HCT116 (cell line): ENCODE measurements around the gene AGAP1. TPM values are rescaled to one million over a fixed set of nuclear protein-coding genes. Genes with fewer than 3 reads are reported as not detected.

ENCODE experiments used
- ATAC-seq: fragments of 200-7000 bp; cut with Tn5 transposase; 2 replicates; pipeline ENCODE4 v1.9.1; 2020; ENCODE audit warnings: mild to moderate bottlenecking, moderate library complexity
- BruUV-seq: library from RNA; stranded (reverse); fragments of 400-500 nt; replicated peaks from 2 replicates; lab custom pipeline; 2021; lab: Mats Ljungman, UMichigan
- CTCF ChIA-PET: fragments of 300-600 bp; sonication (Branson Sonifier 250); formaldehyde crosslinking; loops from one replicate; lab custom pipeline; 2021; ENCODE audit warnings: antibody characterized with exemption; lab: Charles Lee
- POLR2A ChIA-PET: fragments of 300-600, 350-600 bp; sonication (Branson Sonifier 250); formaldehyde crosslinking; loops from one replicate; lab custom pipeline; 2021; ENCODE audit warnings: antibody characterized with exemption; lab: Charles Lee
- RAD21 ChIA-PET, 2 experiments: fragments of 300-600 bp; sonication (Branson Sonifier 250); formaldehyde crosslinking; loops; one replicate each; lab custom pipeline; 2023; ENCODE audit warnings: low total read pairs in 2 of 2; ENCODE audit not compliant: uncharacterized antibody in 2 of 2, unreplicated experiment in 2 of 2, low non-redundant PET in 1 of 2; lab: Charles Lee
- DNase-seq: peaks from one replicate; pipeline ENCODE4 v3.0.0-alpha.2; 2010; ENCODE audit warnings: low read depth, low spot score
- H2AFZ ChIP-seq: fragments of 200-600 bp; shearing (Covaris generic), sonication (generic); 2 replicates; pipeline ENCODE4 v1.6.1; 2017; ENCODE audit warnings: low read depth, mixed run types, mixed read lengths, antibody characterized with exemption, low read length; ENCODE audit not compliant: poor library complexity, severe bottlenecking
- H3K27ac ChIP-seq: 2 replicates; pipeline ENCODE4 v1.5.1; 2012; ENCODE audit warnings: low read depth, low read length
- H3K27me3 ChIP-seq: fragments of 200-600 bp; sonication (generic); 2 replicates; pipeline ENCODE4 v1.6.1; 2016; ENCODE audit warnings: mixed run types, low read length, mixed read lengths; ENCODE audit not compliant: insufficient read depth
- H3K36me3 ChIP-seq, 2 experiments: fragments of 200-500 bp in 1 of 2; fragments of 200-600 bp in 1 of 2; sonication (Bioruptor generic) in 1 of 2; sonication (generic) in 1 of 2; 2 replicates each; pipeline versions ENCODE4 v1.5.1 to v1.6.1; 2014 to 2016; ENCODE audit warnings: low read length in 2 of 2, inconsistent platforms in 1 of 2, mixed read lengths in 1 of 2, mixed run types in 1 of 2; ENCODE audit not compliant: insufficient read depth in 2 of 2, control insufficient read depth in 1 of 2
- H3K4me1 ChIP-seq, 2 experiments: fragments of 200-600 bp in 1 of 2; sonication (generic) in 1 of 2; 2 replicates each; pipeline versions ENCODE4 v1.5.1 to v1.6.1; 2012 to 2017; ENCODE audit warnings: low read length in 2 of 2, inconsistent platforms in 1 of 2, mild to moderate bottlenecking in 1 of 2, mixed read lengths in 1 of 2, mixed run types in 1 of 2, moderate library complexity in 1 of 2; ENCODE audit not compliant: insufficient read depth in 2 of 2, control insufficient read depth in 1 of 2
- H3K4me2 ChIP-seq: fragments of 200-600 bp; sonication (generic); 2 replicates; pipeline ENCODE4 v1.6.1; 2017; ENCODE audit warnings: mixed run types, low read length, mixed read lengths
- H3K4me3 ChIP-seq, 2 experiments: fragments of 200-600 bp in 1 of 2; sonication (generic) in 1 of 2; replicated peaks in 1 of 2; 2 replicates each; pipeline ENCODE4 v1.5.1; 2011 to 2016; ENCODE audit warnings: low read length in 2 of 2, control low read depth in 1 of 2, low read depth in 1 of 2, mild to moderate bottlenecking in 1 of 2, mixed read lengths in 1 of 2, mixed run types in 1 of 2
- H3K79me2 ChIP-seq: fragments of 200-600 bp; sonication (generic); 2 replicates; pipeline ENCODE4 v1.6.1; 2017; ENCODE audit warnings: mild to moderate bottlenecking, mixed run types, low read length, moderate library complexity, mixed read lengths; ENCODE audit not compliant: insufficient read depth
- H3K9ac ChIP-seq: fragments of 200-600 bp; sonication (generic); 2 replicates; pipeline ENCODE4 v1.6.1; 2016; ENCODE audit warnings: low read length, mixed read lengths
- H3K9me2 ChIP-seq: fragments of 200-600 bp; sonication (generic), shearing (Covaris generic); 2 replicates; pipeline ENCODE4 v1.6.1; 2017; ENCODE audit warnings: mixed run types, mild to moderate bottlenecking, moderate library complexity; ENCODE audit not compliant: insufficient read depth
- H3K9me3 ChIP-seq, 2 experiments: fragments of 200-500 bp in 1 of 2; fragments of 200-600 bp in 1 of 2; sonication (Bioruptor generic) in 1 of 2; sonication (generic) in 1 of 2; 2 replicates each; pipeline ENCODE4 v1.6.1; 2014 to 2017; ENCODE audit warnings: low read length in 2 of 2, mixed read lengths in 2 of 2, inconsistent platforms in 1 of 2, low read depth in 1 of 2, mild to moderate bottlenecking in 1 of 2, mixed run types in 1 of 2, moderate library complexity in 1 of 2; ENCODE audit not compliant: control insufficient read depth in 1 of 2, insufficient read depth in 1 of 2
- H4K20me1 ChIP-seq: fragments of 200-600 bp; sonication (generic), shearing (Covaris generic); 2 replicates; pipeline ENCODE4 v1.6.1; 2017; ENCODE audit warnings: mixed run types, mild to moderate bottlenecking, moderate library complexity; ENCODE audit not compliant: insufficient read depth
- ATF3 ChIP-seq: IDR thresholded peaks from 2 replicates; pipeline ENCODE4 v1.6.1; 2012
- CEBPB ChIP-seq: IDR thresholded peaks from 2 replicates; pipeline ENCODE4 v1.6.1; 2012; ENCODE audit warnings: low read depth
- CTCF ChIP-seq, 3 experiments: fragments of 200-600 bp in 1 of 3; sonication (generic) in 1 of 3; IDR thresholded peaks in 2 of 3; conservative IDR thresholded peaks in 1 of 3; 2 replicates each; pipeline ENCODE4 v1.5.1; 2012 to 2017; ENCODE audit warnings: low read depth in 2 of 3, low read length in 2 of 3, antibody characterized with exemption in 1 of 3, borderline replicate concordance in 1 of 3, control low read depth in 1 of 3, mild to moderate bottlenecking in 1 of 3, mixed read lengths in 1 of 3, mixed run types in 1 of 3, moderate library complexity in 1 of 3; ENCODE audit not compliant: insufficient read depth in 1 of 3
- EGR1 ChIP-seq: IDR thresholded peaks from 2 replicates; pipeline ENCODE4 v1.6.1; 2012; ENCODE audit warnings: low read depth
- ELF1 ChIP-seq: IDR thresholded peaks from 2 replicates; pipeline ENCODE4 v1.6.1; 2012; ENCODE audit warnings: low read depth, borderline replicate concordance
- EZH2 ChIP-seq: fragments of 200-600 bp; sonication (generic); IDR thresholded peaks from 2 replicates; pipeline ENCODE4 v1.6.1; 2017; ENCODE audit warnings: antibody characterized with exemption, mixed run types
- FOSL1 ChIP-seq: IDR thresholded peaks from 2 replicates; pipeline ENCODE4 v1.6.1; 2012; ENCODE audit warnings: low read depth
- JUND ChIP-seq: IDR thresholded peaks from 2 replicates; pipeline ENCODE4 v1.6.1; 2012
- POLR2A ChIP-seq: IDR thresholded peaks from 2 replicates; pipeline ENCODE4 v1.7.0; 2011; ENCODE audit warnings: borderline replicate concordance; ENCODE audit not compliant: insufficient read depth, insufficient read length; ENCODE audit errors: extremely low read depth
- RAD21 ChIP-seq: IDR thresholded peaks from 2 replicates; pipeline ENCODE4 v1.6.1; 2012; ENCODE audit warnings: low read depth, mild to moderate bottlenecking
- REST ChIP-seq: IDR thresholded peaks from 2 replicates; pipeline ENCODE4 v1.6.1; 2012; ENCODE audit warnings: low read depth
- SIN3A ChIP-seq: IDR thresholded peaks from 2 replicates; pipeline ENCODE4 v1.6.1; 2012; ENCODE audit warnings: low read depth
- SRF ChIP-seq: IDR thresholded peaks from 2 replicates; pipeline ENCODE4 v1.6.1; 2012; ENCODE audit warnings: low read depth
- ZBTB33 ChIP-seq: IDR thresholded peaks from 2 replicates; pipeline ENCODE4 v1.6.1; 2011; ENCODE audit warnings: mild to moderate bottlenecking, low read length, moderate library complexity; ENCODE audit not compliant: insufficient replicate concordance; ENCODE audit errors: extremely low read depth
- ZFX ChIP-seq: fragments of 450-650 bp; IDR thresholded peaks from 2 replicates; pipeline ENCODE4 v1.6.1; 2017
- intact Hi-C: fragments of 100-400 bp; cut with micrococcal nuclease; formaldehyde crosslinking; loops from 2 replicates; pipeline ENCODE4 v1.10.0; 2022
- total RNA-seq: library from RNA; stranded (reverse); gene quantifications from one replicate; pipeline ENCODE4 v1.2.1, GENCODE V29; 2021; ENCODE audit not compliant: unreplicated experiment

AGAP1 gene
- total RNA-seq, 1 experiment from 2014 or later: 43.8 TPM

GRCh38 chr2:235618039-235618438 lies 124.2 kb downstream of the AGAP1 start:
- H3K27ac ChIP-seq: no peak overlapping the region
- ChIA-PET CTCF (no interaction called here), RAD21 (no interaction called here), POLR2A (no interaction called here)
- ATAC-seq: no peak
- H2AFZ ChIP-seq: no peak overlapping the region
- H3K79me2 ChIP-seq: peaks cover 69% of the 10 kb centered on the region
- no TSS peak for BruUV-seq
- no peak overlapping the region for H3K4me2 ChIP-seq
- H3K4me3 ChIP-seq: no peak overlapping the region
- no peaks in the 10 kb centered on the region for H3K36me3 ChIP-seq
- DNase-seq: no peak
- TF ChIP-seq JUND: no peak
- no peak for TF ChIP-seq RAD21
- TF ChIP-seq SRF: no peak
- no peak for TF ChIP-seq CEBPB
- no peak for TF ChIP-seq FOSL1
- TF ChIP-seq ELF1: no peak
- no peak for TF ChIP-seq EGR1
- TF ChIP-seq REST: no peak
- TF ChIP-seq ZBTB33: no peak
- no peak for TF ChIP-seq CTCF (IDR thresholded peaks at IDR 0.05 in 2 of 3, conservative IDR thresholded peaks at IDR 0.05 in 1 of 3; ENCODE audit: borderline replicate concordance in 1 of 3, insufficient read depth in 1 of 3, low read depth in 2 of 3, low read length in 2 of 3)
- TF ChIP-seq EZH2: no peak
- TF ChIP-seq ZFX: no peak
- no peak for TF ChIP-seq ATF3
- no peak for TF ChIP-seq POLR2A
- TF ChIP-seq SIN3A: no peak
- TF ChIP-seq, all 23 proteins: peak for 0
- H3K9me2 ChIP-seq: no peaks in the 10 kb centered on the region
- intact Hi-C loops: no loop called here
- H4K20me1 ChIP-seq: no peaks in the 10 kb centered on the region; the same call in 1 of the 2 replicates
- no peaks in the 10 kb centered on the region for H3K9me3 ChIP-seq
- no peak overlapping the region for H3K9ac ChIP-seq
- H3K27me3 ChIP-seq: no peaks in the 10 kb centered on the region
- H3K4me1 ChIP-seq: no peaks in the 10 kb centered on the region; a peak in 1 of 4 replicates
